Measurements from ENCODE around the gene SLC50A1.

The SLC50A1 gene

DNA sequence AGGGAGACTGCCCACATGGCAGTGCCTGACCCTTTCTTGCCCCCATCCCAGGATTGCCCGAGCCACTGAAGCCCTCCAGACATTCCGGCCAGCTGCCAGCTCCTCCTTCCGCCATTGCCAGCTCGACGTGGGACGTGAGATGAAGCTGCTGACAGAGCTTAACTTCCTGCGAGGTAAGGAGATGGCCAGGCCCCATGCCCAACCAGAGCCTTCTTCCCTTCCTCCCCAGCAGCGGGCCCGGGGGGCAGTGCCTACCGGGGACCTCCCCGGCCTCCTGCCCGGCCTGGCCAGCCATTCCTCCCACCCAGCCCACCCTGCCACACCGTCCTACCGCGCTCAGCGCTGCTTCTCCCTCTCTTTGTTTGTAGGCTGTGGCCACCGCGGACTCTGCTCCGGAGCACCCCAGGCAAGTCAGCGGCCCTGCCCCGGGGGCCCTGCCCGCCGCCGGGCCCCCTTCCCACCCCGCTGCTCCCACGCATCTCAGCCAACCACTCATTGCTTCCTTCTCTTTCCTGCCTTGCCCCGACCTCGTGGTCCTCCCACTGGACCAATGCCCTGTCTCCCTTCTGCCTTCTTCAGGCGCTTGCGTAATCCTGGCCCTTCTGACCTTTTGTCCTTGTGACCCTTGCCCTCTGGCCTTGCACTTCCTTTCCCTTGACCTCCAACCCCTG is 42.9 kb downstream of the SLC50A1 start:
- no peak for DNase-seq (ENCODE audit: low read depth in 1 of 2, low spot score in 1 of 2)
- TF ChIP-seq GABPA (IDR thresholded peaks at IDR 0.05; ENCODE audit: low read depth) (no peak), SPI1 (IDR thresholded peaks at IDR 0.05; ENCODE audit: borderline replicate concordance, low read depth) (no peak), POLR2AphosphoS5 (IDR thresholded peaks at IDR 0.05; ENCODE audit: low read depth) (no peak)
- TF ChIP-seq, protein P1, sequence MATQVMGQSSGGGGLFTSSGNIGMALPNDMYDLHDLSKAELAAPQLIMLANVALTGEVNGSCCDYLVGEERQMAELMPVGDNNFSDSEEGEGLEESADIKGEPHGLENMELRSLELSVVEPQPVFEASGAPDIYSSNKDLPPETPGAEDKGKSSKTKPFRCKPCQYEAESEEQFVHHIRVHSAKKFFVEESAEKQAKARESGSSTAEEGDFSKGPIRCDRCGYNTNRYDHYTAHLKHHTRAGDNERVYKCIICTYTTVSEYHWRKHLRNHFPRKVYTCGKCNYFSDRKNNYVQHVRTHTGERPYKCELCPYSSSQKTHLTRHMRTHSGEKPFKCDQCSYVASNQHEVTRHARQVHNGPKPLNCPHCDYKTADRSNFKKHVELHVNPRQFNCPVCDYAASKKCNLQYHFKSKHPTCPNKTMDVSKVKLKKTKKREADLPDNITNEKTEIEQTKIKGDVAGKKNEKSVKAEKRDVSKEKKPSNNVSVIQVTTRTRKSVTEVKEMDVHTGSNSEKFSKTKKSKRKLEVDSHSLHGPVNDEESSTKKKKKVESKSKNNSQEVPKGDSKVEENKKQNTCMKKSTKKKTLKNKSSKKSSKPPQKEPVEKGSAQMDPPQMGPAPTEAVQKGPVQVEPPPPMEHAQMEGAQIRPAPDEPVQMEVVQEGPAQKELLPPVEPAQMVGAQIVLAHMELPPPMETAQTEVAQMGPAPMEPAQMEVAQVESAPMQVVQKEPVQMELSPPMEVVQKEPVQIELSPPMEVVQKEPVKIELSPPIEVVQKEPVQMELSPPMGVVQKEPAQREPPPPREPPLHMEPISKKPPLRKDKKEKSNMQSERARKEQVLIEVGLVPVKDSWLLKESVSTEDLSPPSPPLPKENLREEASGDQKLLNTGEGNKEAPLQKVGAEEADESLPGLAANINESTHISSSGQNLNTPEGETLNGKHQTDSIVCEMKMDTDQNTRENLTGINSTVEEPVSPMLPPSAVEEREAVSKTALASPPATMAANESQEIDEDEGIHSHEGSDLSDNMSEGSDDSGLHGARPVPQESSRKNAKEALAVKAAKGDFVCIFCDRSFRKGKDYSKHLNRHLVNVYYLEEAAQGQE (IDR thresholded peaks at IDR 0.05; ENCODE audit: insufficient replicate concordance, low read depth): no peak
- TF ChIP-seq, protein P2, sequence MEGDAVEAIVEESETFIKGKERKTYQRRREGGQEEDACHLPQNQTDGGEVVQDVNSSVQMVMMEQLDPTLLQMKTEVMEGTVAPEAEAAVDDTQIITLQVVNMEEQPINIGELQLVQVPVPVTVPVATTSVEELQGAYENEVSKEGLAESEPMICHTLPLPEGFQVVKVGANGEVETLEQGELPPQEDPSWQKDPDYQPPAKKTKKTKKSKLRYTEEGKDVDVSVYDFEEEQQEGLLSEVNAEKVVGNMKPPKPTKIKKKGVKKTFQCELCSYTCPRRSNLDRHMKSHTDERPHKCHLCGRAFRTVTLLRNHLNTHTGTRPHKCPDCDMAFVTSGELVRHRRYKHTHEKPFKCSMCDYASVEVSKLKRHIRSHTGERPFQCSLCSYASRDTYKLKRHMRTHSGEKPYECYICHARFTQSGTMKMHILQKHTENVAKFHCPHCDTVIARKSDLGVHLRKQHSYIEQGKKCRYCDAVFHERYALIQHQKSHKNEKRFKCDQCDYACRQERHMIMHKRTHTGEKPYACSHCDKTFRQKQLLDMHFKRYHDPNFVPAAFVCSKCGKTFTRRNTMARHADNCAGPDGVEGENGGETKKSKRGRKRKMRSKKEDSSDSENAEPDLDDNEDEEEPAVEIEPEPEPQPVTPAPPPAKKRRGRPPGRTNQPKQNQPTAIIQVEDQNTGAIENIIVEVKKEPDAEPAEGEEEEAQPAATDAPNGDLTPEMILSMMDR (IDR thresholded peaks at IDR 0.05; ENCODE audit: insufficient read depth, low read length): no peak
- Histone ChIP-seq H3K27ac (replicated peaks) (no peak overlapping the region), H3K4me3 (replicated peaks; ENCODE audit: insufficient read depth, low read length) (peak overlapping the region; percentile 12; the same call in 1 of the 2 replicates), H3K27me3 (ENCODE audit: insufficient read depth, poor library complexity, severe bottlenecking) (no peaks in the 10 kb centered on the region)

DNA sequence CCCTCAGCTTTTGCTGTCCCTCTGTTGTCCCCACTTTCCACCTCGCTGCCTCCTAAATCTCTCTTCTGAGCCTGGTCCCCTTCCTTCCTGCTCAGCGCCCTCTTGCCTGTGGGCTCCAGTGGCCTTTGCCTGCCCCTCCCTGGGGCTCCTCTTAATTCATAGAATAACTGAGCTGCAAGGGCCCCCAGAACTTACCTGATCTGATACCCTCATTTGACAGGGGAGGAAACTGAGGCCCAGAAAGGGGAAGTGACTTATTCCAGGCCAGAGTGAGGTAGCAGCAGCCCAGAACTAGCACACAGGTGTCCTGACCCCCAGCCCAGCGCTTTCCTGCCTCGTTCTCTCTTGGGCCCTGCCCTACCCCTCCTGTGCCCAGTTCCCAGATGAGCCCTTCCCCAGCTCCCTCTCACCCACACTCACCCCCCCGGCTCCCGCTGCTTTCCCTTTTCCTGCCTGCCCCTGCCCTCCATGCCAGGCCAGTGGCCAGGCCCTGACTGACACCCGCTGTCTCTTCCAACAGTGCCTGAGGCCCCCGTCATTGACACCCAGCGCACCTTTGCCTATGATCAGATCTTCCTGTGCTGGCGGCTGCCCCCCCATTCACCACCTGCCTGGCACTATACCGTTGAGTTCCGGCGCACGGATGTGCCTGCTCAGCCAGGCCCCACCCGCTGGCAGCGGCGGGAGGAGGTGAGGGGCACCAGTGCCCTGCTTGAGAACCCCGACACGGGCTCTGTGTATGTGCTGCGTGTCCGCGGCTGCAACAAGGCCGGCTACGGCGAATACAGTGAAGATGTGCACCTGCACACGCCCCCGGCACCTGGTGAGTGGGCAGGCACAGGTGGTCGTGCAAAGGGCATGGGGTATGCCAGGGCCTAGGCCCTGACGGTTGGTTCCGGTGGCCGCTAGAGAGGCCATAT is 43.7 kb downstream of the SLC50A1 start:
- peak; percentile 27; the same call in 1 of the 2 replicates for TF ChIP-seq SPI1 (IDR thresholded peaks at IDR 0.05; ENCODE audit: borderline replicate concordance, low read depth)
- TF ChIP-seq GABPA (IDR thresholded peaks at IDR 0.05; ENCODE audit: low read depth): no peak
- Histone ChIP-seq H3K4me3 (replicated peaks; ENCODE audit: insufficient read depth, low read length) (no peak overlapping the region), H3K27ac (replicated peaks) (no peak overlapping the region), H3K27me3 (ENCODE audit: insufficient read depth, poor library complexity, severe bottlenecking) (no peaks in the 10 kb centered on the region)
- no peak for DNase-seq (ENCODE audit: low read depth in 1 of 2, low spot score in 1 of 2)

DNA sequence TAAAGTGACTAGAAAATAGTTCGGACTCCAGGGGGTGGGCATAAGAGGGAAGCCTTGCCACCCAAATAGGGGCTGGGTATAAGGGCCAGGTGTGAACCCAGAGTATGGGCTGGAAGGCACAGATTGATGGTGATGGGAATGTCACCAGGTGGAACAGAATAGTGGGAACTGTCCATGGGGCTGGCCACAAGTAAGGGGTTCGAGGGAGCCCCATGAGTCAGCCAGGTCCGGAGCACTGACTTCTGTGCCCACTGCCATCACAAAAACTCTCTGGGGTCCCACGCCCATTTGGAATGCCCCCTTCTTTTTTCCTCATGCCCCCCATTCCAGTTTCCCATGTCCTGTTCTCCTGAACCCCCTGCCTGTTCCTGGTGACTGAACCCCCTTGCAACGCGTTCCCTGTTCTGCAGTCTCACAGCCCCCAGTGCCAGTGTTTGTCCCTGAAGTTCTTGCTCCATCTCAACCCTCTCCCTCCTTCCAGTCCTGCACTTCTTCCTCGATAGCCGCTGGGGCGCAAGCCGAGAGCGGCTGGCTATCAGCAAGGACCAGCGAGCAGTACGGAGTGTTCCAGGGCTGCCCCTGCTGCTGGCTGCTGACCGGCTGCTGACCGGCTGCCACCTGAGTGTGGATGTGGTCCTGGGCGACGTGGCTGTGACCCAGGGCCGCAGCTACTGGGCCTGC is 45.9 kb downstream of the SLC50A1 start:
- TF ChIP-seq, protein P2 (IDR thresholded peaks at IDR 0.05; ENCODE audit: insufficient read depth, low read length): no peak
- TF ChIP-seq, protein P1 (IDR thresholded peaks at IDR 0.05; ENCODE audit: insufficient replicate concordance, low read depth): no peak
- TF ChIP-seq POLR2AphosphoS5 (IDR thresholded peaks at IDR 0.05; ENCODE audit: low read depth) (no peak), GABPA (IDR thresholded peaks at IDR 0.05; ENCODE audit: low read depth) (no peak), SPI1 (IDR thresholded peaks at IDR 0.05; ENCODE audit: borderline replicate concordance, low read depth) (no peak)
- H3K27ac ChIP-seq (replicated peaks): no peak overlapping the region

More for the DNA sequence above, 45.9 kb downstream of the SLC50A1 start:
- Histone ChIP-seq H3K27me3 (ENCODE audit: insufficient read depth, poor library complexity, severe bottlenecking) (no peaks in the 10 kb centered on the region), H3K4me3 (replicated peaks; ENCODE audit: insufficient read depth, low read length) (no peak overlapping the region)
- DNase-seq (ENCODE audit: low read depth in 1 of 2, low spot score in 1 of 2): no peak

Data from HL-60 (cell line).